ENCODE results near the gene RYR2.

- TF ChIP-seq ESRRG (CRISPR knock-in tag; IDR thresholded peaks at IDR 0.05) (no peak), SNAI2 (CRISPR knock-in tag; IDR thresholded peaks at IDR 0.05) (no peak), TCF4 (CRISPR knock-in tag; IDR thresholded peaks at IDR 0.05; ENCODE audit: borderline replicate concordance) (no peak), CREB5 (CRISPR knock-in tag; IDR thresholded peaks at IDR 0.05; ENCODE audit: low read depth) (no peak), BACH2 (CRISPR knock-in tag; IDR thresholded peaks at IDR 0.05; ENCODE audit: borderline replicate concordance) (no peak), GLIS3 (CRISPR knock-in tag; IDR thresholded peaks at IDR 0.05) (no peak), ZNF70 (CRISPR knock-in tag; IDR thresholded peaks at IDR 0.05) (no peak), ZNF565 (CRISPR knock-in tag; conservative IDR thresholded peaks at IDR 0.05; ENCODE audit: low read depth) (no peak), RARB (CRISPR knock-in tag; IDR thresholded peaks at IDR 0.05) (no peak), PATZ1 (CRISPR knock-in tag; IDR thresholded peaks at IDR 0.05; ENCODE audit: borderline replicate concordance) (no peak), ISL1 (CRISPR knock-in tag; IDR thresholded peaks at IDR 0.05) (no peak), OSR1 (CRISPR knock-in tag; IDR thresholded peaks at IDR 0.05) (no peak), TOX (CRISPR knock-in tag; IDR thresholded peaks at IDR 0.05; ENCODE audit: borderline replicate concordance) (no peak)
These were observed 556 bp upstream of the RYR2 start for GRCh38 chr1:237041461-237041794.
